Ascending aorta (tissue), 2 donors: ENCODE data around the gene ONECUT1. TPM values are rescaled to one million over a fixed set of nuclear protein-coding genes. Genes with fewer than 3 reads are reported as not detected.

Experiments
- DNase-seq, 2 donors: peaks; one replicate each; pipeline ENCODE4 v3.0.0-alpha.2; 2019; ENCODE audit warnings: low spot score in 2 of 2
- H3K27ac ChIP-seq, 2 donors: fragments of 200-600 bp; sonication (generic); one replicate each; pipeline ENCODE4 v1.5.1; 2016 to 2017; ENCODE audit warnings: mild to moderate bottlenecking in 1 of 2
- H3K27me3 ChIP-seq: fragments of 200-600 bp; sonication (generic); one replicate; pipeline ENCODE4 v1.5.1; 2017
- H3K36me3 ChIP-seq, 2 donors: fragments of 200-600 bp; sonication (generic); one replicate each; pipeline ENCODE4 v1.5.1; 2016
- H3K4me1 ChIP-seq, 2 donors: fragments of 200-600 bp; sonication (generic); one replicate each; pipeline ENCODE4 v1.5.1; 2016 to 2017; ENCODE audit warnings: mild to moderate bottlenecking in 1 of 2
- H3K4me3 ChIP-seq, 2 donors: fragments of 200-600 bp; sonication (generic); one replicate each; pipeline ENCODE4 v1.5.1; 2016 to 2017; ENCODE audit warnings: mild to moderate bottlenecking in 1 of 2
- H3K9me3 ChIP-seq, 2 donors: fragments of 200-600 bp; sonication (generic); one replicate each; pipeline ENCODE4 v1.5.1; 2016
- CTCF ChIP-seq, 3 experiments: fragments of 200-600 bp in 2 of 3; fragments of 450-650 bp in 1 of 3; sonication (generic) in 2 of 3; IDR thresholded peaks; one replicate each; pipeline ENCODE4 v1.5.1; 2016 to 2019; ENCODE audit warnings: antibody characterized with exemption in 3 of 3, mild to moderate bottlenecking in 1 of 3, moderate library complexity in 1 of 3
- intact Hi-C: fragments of 100-400 bp; cut with DNase I; formaldehyde crosslinking; loops from one replicate; pipeline ENCODE4 v1.15.1; 2023
- total RNA-seq: library from RNA; depleted of rRNA; stranded (reverse); fragments of >200 nt; gene quantifications from one replicate; pipeline ENCODE4 v1.1.0, GENCODE V29; 2016

Gene ONECUT1
- total RNA-seq, 1 donor from 2014 or later = 1.5 TPM

- no peak for DNase-seq
- Histone ChIP-seq H3K27me3 (peaks cover 43% of the 10 kb centered on the region), H3K4me1 (peaks cover 12 to 36% of the 10 kb centered on the region in 2 donors), H3K4me3 (no peak overlapping the region), H3K27ac (no peak overlapping the region), H3K36me3 (no peaks in the 10 kb centered on the region), H3K9me3 (no peaks in the 10 kb centered on the region)
- intact Hi-C loops = loop anchor here (10.0 kb wide), 1 partner anchor 409 kb away; no protein-coding TSS in a partner anchor
- TF ChIP-seq CTCF (IDR thresholded peaks at IDR 0.05) = no peak
Measured at GRCh38 chr15:52785672-52786406, 4.3 kb downstream of the ONECUT1 start.

- intact Hi-C loops = loop anchor here (10.0 kb wide), 1 partner anchor 410 kb away; no protein-coding TSS in a partner anchor
Measured at GRCh38 chr15:52784799-52785671, 5.1 kb downstream of the ONECUT1 start.

GRCh38 chr15:52783929-52784798, 6.0 kb downstream of the ONECUT1 start:
- intact Hi-C loops = loop anchor here (10.0 kb wide), 1 partner anchor 411 kb away; no protein-coding TSS in a partner anchor
- Histone ChIP-seq H3K9me3 (no peaks in the 10 kb centered on the region), H3K27ac (no peak overlapping the region), H3K4me1 (peaks cover 6 to 27% of the 10 kb centered on the region in 2 donors), H3K27me3 (peaks cover 42% of the 10 kb centered on the region), H3K4me3 (no peak overlapping the region), H3K36me3 (no peaks in the 10 kb centered on the region)
- DNase-seq = no peak
- TF ChIP-seq CTCF (IDR thresholded peaks at IDR 0.05) = peak in 1 of 3 experiments; percentile 32

More at GRCh38 chr15:52784799-52785671, 5.1 kb downstream of the ONECUT1 start:
- no peak overlapping the region for H3K4me3 ChIP-seq
- no peaks in the 10 kb centered on the region for H3K9me3 ChIP-seq
- no peak for TF ChIP-seq CTCF (IDR thresholded peaks at IDR 0.05)
- no peaks in the 10 kb centered on the region for H3K36me3 ChIP-seq
- no peak for DNase-seq
- H3K27me3 ChIP-seq = peaks cover 43% of the 10 kb centered on the region
- no peak overlapping the region for H3K27ac ChIP-seq
- H3K4me1 ChIP-seq = peaks cover 12 to 36% of the 10 kb centered on the region in 2 donors

- Histone ChIP-seq H3K27ac (no peak overlapping the region), H3K36me3 (no peaks in the 10 kb centered on the region), H3K9me3 (no peaks in the 10 kb centered on the region), H3K4me3 (no peak overlapping the region), H3K27me3 (peaks cover 35% of the 10 kb centered on the region), H3K4me1 (peaks cover 5 to 19% of the 10 kb centered on the region in 2 donors)
- no peak for TF ChIP-seq CTCF (IDR thresholded peaks at IDR 0.05)
- intact Hi-C loops = loop anchor here (10.0 kb wide), 1 partner anchor 411 kb away; no protein-coding TSS in a partner anchor
- no peak for DNase-seq
Measured at GRCh38 chr15:52783191-52783829, 6.8 kb downstream of the ONECUT1 start.
